PC-3 (cell line): ENCODE results near the gene PRSS38.

Source experiments
- CTCF ChIP-seq: fragments of 300-600 bp; sonication (generic); conservative IDR thresholded peaks from 2 replicates; pipeline ENCODE4 v1.5.1; 2017; ENCODE audit warnings: antibody characterized with exemption, low read depth, mild to moderate bottlenecking, low read length
- EZH2 ChIP-seq: fragments of 300-600 bp; sonication (generic); IDR thresholded peaks from one replicate; pipeline ENCODE4 v1.6.1; 2017; ENCODE audit warnings: antibody characterized with exemption, mild to moderate bottlenecking, low read length; ENCODE audit not compliant: unreplicated experiment
- EZH2phosphoT487 ChIP-seq: fragments of 300-600 bp; sonication (generic); IDR thresholded peaks from 2 replicates; pipeline ENCODE4 v1.6.1; 2018; ENCODE audit warnings: mild to moderate bottlenecking, antibody characterized with exemption, low read length, borderline replicate concordance

GRCh38 chr1:227775841-227776240 lies 39.6 kb upstream of the PRSS38 start:
- TF ChIP-seq EZH2: no peak
- no peak for TF ChIP-seq CTCF
- no peak for TF ChIP-seq EZH2phosphoT487
